ENCODE measurements around the gene NHS. TPM values are rescaled to one million over a fixed set of nuclear protein-coding genes. Genes with fewer than 3 reads are reported as not detected.

The NHS gene
- total RNA-seq, 1 experiment from 2014 or later = 2.2 TPM

GRCh38 chrX:17368002-17368401 lies 7.0 kb upstream of the NHS start:
- no peak overlapping the region for H3K4me3 Mint-ChIP-seq (ENCODE audit: unreplicated experiment)
- TF ChIP-seq, protein P1, sequence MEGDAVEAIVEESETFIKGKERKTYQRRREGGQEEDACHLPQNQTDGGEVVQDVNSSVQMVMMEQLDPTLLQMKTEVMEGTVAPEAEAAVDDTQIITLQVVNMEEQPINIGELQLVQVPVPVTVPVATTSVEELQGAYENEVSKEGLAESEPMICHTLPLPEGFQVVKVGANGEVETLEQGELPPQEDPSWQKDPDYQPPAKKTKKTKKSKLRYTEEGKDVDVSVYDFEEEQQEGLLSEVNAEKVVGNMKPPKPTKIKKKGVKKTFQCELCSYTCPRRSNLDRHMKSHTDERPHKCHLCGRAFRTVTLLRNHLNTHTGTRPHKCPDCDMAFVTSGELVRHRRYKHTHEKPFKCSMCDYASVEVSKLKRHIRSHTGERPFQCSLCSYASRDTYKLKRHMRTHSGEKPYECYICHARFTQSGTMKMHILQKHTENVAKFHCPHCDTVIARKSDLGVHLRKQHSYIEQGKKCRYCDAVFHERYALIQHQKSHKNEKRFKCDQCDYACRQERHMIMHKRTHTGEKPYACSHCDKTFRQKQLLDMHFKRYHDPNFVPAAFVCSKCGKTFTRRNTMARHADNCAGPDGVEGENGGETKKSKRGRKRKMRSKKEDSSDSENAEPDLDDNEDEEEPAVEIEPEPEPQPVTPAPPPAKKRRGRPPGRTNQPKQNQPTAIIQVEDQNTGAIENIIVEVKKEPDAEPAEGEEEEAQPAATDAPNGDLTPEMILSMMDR (IDR thresholded peaks at IDR 0.05; ENCODE audit: insufficient read depth in 1 of 2, low read depth in 1 of 2, low read length in 1 of 2, severe bottlenecking in 1 of 2, unreplicated experiment in 1 of 2) = no peak
- no TSS peak for BruUV-seq (replicated peaks)
- H3K27ac Mint-ChIP-seq (ENCODE audit: unreplicated experiment) = no peak overlapping the region
- Histone ChIP-seq H3K9me3 (no peaks in the 10 kb centered on the region), H3K4me3 (ENCODE audit: low read depth, low read length) (no peak overlapping the region), H3K4me1 (no peaks in the 10 kb centered on the region), H3K27me3 (replicated peaks; ENCODE audit: control insufficient read depth, insufficient read depth, low read length) (no peaks in the 10 kb centered on the region), H3K36me3 (ENCODE audit: control insufficient read depth, insufficient read depth, low read length) (no peaks in the 10 kb centered on the region)
- DNase-seq = no peak
- POLR2A ChIA-PET = no interaction called here
- no peaks in the 10 kb centered on the region for H3K36me3 Mint-ChIP-seq (ENCODE audit: insufficient read depth, unreplicated experiment)
- H3K27me3 Mint-ChIP-seq (ENCODE audit: insufficient read depth, unreplicated experiment) = peaks cover under 1% of the 10 kb centered on the region
- no peaks in the 10 kb centered on the region for H3K9me3 Mint-ChIP-seq (ENCODE audit: unreplicated experiment)
- CTCF ChIA-PET = no interaction called here
- intact Hi-C loops (cut with micrococcal nuclease; ENCODE audit: unreplicated experiment) = no loop called here
- no peaks in the 10 kb centered on the region for H3K4me1 Mint-ChIP-seq (ENCODE audit: low read depth, unreplicated experiment)

- Mint-ChIP-seq H3K27ac (ENCODE audit: unreplicated experiment) (no peak overlapping the region), H3K27me3 (ENCODE audit: insufficient read depth, unreplicated experiment) (no peaks in the 10 kb centered on the region), H3K4me1 (ENCODE audit: low read depth, unreplicated experiment) (no peaks in the 10 kb centered on the region), H3K36me3 (ENCODE audit: insufficient read depth, unreplicated experiment) (no peaks in the 10 kb centered on the region), H3K9me3 (ENCODE audit: unreplicated experiment) (no peaks in the 10 kb centered on the region), H3K4me3 (ENCODE audit: unreplicated experiment) (no peak overlapping the region)
- CTCF ChIA-PET = no interaction called here
- BruUV-seq (replicated peaks) = no TSS peak
- H3K4me1 ChIP-seq = no peaks in the 10 kb centered on the region
- H3K27me3 ChIP-seq (replicated peaks; ENCODE audit: control insufficient read depth, insufficient read depth, low read length) = no peaks in the 10 kb centered on the region
- DNase-seq = no peak
- no peaks in the 10 kb centered on the region for H3K36me3 ChIP-seq (ENCODE audit: control insufficient read depth, insufficient read depth, low read length)
- POLR2A ChIA-PET = no interaction called here
- intact Hi-C loops (cut with micrococcal nuclease; ENCODE audit: unreplicated experiment) = no loop called here
- H3K4me3 ChIP-seq (ENCODE audit: low read depth, low read length) = no peak overlapping the region
- TF ChIP-seq, protein P1 (IDR thresholded peaks at IDR 0.05; ENCODE audit: insufficient read depth in 1 of 2, low read depth in 1 of 2, low read length in 1 of 2, severe bottlenecking in 1 of 2, unreplicated experiment in 1 of 2) = no peak
- no peaks in the 10 kb centered on the region for H3K9me3 ChIP-seq
These were observed 5.7 kb upstream of the NHS start for GRCh38 chrX:17369309-17369708.

GRCh38 chrX:17370191-17370590 lies 4.8 kb upstream of the NHS start:
- Histone ChIP-seq H3K36me3 (ENCODE audit: control insufficient read depth, insufficient read depth, low read length) (no peaks in the 10 kb centered on the region), H3K4me1 (no peaks in the 10 kb centered on the region), H3K9me3 (no peaks in the 10 kb centered on the region), H3K27me3 (replicated peaks; ENCODE audit: control insufficient read depth, insufficient read depth, low read length) (no peaks in the 10 kb centered on the region), H3K4me3 (ENCODE audit: low read depth, low read length) (no peak overlapping the region)
- ChIA-PET POLR2A (no interaction called here), CTCF (no interaction called here)
- TF ChIP-seq, protein P1 (IDR thresholded peaks at IDR 0.05; ENCODE audit: insufficient read depth in 1 of 2, low read depth in 1 of 2, low read length in 1 of 2, severe bottlenecking in 1 of 2, unreplicated experiment in 1 of 2) = no peak
- intact Hi-C loops (cut with micrococcal nuclease; ENCODE audit: unreplicated experiment) = no loop called here
- Mint-ChIP-seq H3K4me1 (ENCODE audit: low read depth, unreplicated experiment) (no peaks in the 10 kb centered on the region), H3K27ac (ENCODE audit: unreplicated experiment) (no peak overlapping the region), H3K9me3 (ENCODE audit: unreplicated experiment) (no peaks in the 10 kb centered on the region), H3K4me3 (ENCODE audit: unreplicated experiment) (no peak overlapping the region), H3K36me3 (ENCODE audit: insufficient read depth, unreplicated experiment) (peaks cover 5% of the 10 kb centered on the region), H3K27me3 (ENCODE audit: insufficient read depth, unreplicated experiment) (no peaks in the 10 kb centered on the region)
- DNase-seq = no peak
- BruUV-seq (replicated peaks) = no TSS peak

All from Caco-2 (cell line).